NCI-H82 treated with DMSO at 0.1 percent for 48 hours (cell line): ENCODE data around the gene SIN3A.
"Not testable (repeated sequence)": the region's sequence is repeated elsewhere in the genome, so short reads cannot be mapped to it uniquely, and the experiment has no call there.

Experiments used
- DNase-seq: peaks from one replicate; lab custom pipeline; 2025; ENCODE audit not compliant: unreplicated experiment; lab: John Stamatoyannopoulos, UW

SIN3A gene

DNA sequence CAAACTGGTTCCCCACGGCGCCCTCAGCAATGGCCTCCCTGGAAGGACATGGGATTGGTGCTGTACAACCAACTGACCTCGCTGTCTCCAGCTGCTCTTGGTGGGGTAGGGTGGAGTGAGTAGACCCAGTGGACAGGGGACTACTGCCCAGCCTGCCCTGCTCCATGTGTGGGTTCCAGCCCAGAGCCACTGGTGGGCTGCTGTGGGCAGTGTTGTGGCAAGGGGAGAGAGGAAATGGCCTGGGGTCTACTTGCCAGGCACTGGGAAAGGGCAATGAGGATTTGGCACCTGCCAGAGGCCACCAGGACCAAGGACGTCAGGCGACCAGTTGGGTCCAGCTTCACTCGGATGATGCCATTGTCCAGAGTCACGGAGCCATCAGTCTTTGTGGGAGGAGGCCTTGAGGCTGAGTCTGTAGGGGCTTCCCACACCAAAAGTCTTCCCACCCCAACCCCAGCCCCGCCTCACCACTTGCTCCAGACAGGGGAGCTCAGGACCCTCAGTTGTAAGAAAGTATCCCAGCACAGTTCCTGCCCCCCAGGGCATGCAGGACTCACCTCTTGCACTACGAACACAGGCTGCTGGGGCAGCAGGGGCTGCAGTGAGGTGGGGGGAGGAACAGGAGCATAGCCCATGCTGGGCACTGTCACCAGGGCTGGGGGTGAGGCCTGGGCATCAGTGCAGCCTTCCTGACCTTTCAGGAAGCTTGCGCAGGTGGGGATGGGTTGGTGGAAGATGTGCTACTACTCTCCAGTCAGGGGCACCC, 92.5 kb downstream of the SIN3A start:
- no peak for DNase-seq

DNA sequence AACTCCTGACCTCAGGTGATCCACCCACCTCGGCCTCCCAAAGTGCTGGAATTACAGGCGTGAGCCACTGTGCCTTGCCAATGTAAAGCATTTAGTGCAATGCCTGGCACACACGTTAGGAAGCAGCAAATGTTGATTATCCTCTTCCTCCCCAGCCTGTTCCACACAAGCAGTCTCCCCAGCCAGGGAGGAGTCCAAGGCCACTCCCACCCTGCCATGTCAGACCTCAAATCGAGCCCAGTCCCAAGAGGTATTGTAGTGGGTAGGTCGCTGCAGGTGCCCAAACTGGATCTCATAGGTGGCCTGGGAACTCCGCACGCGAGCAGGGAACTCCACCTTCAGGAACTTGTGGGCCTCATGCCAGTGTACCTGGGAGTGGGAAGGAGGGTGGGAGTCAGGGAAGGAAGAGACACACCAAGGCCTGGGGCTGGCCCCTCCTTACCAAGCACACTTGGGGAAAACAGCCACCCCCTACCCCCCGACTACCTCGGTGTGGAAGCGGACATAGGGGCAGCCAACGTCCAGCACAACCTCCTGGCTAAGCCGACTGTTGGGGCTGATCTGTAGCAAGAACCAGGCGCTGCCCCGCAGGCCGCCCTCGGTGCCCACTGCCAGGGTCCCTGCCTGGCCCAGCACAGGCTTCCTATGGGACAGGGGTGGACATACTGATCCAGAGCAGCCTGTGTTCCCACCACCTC, 93.4 kb downstream of the SIN3A start:
- no peak for DNase-seq

DNA sequence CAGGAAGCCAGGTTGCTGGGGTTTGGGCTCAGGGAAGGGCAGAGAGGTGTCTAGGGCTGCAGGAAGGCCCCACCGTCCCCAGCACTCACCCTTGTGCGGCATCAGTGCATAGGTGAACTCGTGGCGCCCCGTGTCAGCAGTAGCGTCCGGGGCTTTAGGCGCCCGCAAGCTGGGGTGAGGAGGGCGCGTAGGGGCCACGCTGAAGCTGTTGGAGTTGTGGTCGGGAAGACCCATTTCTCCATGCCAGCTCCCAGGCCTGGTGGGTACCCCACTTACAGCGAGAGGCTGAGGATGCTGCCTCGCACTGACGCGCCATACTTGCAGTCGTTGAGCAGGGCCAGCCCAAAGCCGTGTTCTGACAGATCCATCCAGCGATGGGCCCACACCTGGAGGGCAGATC, 95.0 kb downstream of the SIN3A start:
- no peak for DNase-seq

DNA sequence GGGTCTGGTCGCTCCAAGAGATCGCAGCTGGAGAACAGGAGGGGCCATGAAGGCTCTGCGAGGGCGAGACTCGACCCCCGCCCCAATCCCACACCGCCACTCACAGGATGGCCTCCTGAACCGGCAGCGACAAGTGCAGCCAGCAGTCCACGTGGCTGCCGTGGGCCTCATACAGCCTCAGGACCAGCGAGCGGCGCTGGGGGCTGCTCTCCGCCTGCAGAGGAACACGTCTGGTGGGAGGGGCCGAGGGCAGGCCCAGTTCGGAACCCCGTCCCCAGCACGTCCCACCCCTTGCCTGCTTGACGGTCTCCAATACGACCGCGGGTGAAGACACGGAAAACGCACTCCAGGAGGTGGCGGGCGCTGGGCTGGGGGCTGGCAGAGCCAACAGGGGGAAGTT, 95.5 kb downstream of the SIN3A start:
- DNase-seq: no peak

DNA sequence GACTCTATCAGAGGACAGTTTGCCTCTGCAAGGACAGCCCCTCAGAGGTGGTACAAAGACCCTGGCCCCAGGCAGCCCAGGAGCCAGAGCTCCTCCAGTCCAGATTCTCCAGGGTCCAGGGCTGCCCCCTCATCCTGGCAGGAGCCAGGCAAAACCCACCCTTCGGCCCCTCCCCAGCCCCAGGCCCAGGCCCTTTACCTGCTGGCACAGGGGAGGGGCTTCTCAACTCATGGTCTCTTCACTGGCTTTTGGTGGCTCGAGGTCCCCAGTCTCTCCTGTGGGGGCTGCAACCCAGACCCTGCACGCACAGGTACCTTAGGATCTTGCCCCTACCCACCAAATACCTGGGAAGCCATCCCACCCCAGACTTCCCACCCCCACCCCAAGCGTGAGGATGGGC, 96.1 kb downstream of the SIN3A start:
- DNase-seq: no peak

DNA sequence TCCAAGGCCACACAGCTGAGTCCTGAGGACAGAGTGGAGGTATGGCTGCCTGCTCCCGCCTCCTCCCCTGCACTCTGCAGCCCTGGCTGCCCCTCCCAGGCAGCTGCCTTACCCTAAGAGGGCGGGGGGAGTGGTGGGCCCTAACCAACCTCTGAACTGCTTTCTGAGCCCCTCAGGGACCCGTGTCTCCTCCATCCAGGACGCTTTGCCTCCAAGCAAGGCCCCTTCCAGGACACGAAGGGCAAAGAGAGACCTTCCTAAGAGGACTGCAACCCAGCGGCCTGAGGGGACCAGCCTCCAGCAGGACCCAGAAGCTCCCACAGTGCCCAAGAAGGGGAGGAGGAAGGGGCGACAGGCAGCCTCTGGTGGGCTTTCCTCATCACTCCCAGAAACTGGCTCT, 97.0 kb downstream of the SIN3A start:
- DNase-seq: no peak

DNA sequence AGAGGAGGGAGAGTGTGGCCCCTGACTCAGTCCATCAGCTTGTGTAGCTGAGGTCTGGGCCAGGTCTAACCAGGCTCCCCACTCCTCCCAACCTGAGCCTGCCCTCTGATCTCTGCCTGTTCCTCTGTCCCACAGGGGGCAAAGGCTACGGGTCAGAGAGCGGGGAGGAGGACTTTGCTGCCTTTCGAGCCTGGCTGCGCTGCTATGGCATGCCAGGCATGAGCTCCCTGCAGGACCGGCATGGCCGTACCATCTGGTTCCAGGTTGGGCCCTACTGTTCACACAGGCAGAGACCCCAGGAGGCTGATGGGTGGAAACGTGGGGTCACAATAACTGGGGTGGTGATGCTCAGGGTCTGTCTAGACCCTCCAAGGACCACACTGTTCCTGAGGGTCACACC, 97.9 kb downstream of the SIN3A start:
- DNase-seq: no peak

DNA sequence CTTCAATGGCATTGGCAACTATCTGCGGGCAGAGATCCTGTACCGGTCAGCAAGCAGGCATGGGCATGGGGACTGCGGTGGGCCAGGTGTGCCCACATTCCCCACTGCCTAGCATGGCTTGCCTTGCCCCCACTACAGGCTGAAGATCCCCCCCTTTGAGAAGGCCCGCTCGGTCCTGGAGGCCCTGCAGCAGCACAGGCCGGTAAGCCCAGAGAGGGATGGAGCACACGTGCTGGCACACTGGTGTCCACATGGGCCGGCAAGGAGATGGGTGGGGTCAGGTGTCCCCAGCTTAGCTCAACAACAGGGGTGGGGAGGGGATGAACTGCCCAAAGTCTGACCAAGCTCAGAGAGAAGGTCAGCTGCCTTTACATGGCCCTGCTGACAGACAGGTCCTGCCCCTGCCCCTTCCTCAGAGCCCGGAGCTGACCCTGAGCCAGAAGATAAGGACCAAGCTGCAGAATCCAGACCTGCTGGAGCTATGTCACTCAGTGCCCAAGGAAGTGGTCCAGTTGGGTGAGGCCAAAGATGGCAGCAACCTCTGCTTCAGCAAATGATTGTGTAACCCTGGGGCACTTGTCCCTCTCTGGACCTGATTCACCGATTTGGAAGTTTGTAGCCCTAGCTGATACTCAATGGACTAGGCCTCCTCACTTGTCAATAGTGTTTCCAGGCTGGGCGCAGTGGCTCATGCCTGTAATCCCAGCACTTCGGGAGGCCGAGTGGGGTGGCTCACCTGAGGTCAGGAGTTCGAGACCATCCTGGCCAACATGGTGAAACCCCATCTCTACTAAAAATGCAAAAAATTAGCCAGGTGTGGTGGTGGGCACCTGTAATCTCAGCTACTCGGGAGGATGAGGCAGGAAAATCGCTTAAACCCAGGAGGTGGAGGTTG, 99.1 kb downstream of the SIN3A start:
- no peak for DNase-seq

DNA sequence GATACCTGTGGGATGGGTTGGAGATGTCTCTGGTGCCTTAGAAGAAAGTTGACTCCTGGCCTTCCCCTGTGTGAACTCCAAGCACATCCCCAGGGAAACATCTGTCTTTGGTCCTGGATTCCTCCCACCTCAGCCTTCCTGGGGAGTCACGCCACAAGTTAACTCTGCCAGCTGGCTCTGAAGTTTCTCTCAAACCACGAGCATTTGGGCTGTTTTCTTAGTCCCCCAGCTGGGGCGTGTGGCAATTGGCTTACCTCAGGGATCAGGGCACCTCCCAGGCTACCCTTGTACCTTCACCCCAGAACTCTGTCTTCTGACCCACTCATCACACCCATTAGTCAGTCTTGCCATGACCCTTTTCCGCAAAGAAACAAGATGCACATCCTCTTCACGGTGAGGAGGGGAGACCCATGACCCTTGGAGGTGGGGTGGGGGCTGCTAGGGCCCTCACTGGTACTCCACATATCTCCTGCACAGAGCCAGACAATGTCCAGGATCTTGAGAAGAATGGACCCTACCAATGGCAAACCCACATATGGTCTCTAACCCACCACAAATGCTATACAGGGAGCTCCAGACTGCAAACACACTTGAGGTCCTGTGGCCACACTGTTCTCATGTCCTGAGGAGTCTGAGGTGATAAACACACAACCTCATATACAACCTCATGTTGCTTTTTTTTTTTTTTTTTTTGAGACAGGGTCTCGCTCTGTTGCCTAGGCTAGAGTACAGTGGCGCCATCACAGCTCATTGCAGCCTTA, 100.7 kb downstream of the SIN3A start:
- no peak for DNase-seq

DNA sequence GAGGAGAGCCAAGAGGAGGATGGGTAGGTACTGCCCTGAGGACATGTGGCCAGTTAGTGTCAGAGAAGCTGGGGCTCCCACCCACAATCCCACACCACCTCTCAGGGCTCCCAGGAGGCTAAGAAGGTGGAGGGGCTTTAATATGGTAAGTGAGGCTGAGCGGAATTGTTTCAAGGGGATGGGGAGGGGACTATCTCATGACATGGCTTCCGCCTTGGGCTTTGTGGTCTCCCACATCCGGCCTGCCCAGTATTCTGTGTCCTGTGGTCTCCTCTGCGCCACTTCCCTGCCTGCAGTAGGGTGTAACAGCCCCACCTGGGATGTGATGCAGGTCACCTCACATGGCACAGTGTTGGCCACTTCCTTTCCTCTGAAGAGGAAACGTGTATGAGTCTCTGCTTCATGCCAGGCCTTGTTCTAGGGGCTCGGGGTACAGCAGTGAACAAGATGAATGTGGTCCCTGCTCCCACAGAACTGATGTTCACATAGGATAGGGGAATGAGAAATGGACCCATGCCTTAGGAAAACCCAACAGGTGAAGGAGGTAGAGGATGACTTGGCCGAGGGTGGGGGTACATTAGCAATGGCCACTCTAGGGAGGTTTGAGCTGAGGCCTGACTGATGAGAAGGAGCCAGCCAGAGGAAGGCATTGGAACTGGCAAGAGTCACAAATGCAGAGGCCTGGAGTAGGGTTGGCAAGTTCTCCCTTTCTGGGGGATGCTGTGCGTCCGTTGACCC, 101.5 kb downstream of the SIN3A start:
- no peak for DNase-seq

DNA sequence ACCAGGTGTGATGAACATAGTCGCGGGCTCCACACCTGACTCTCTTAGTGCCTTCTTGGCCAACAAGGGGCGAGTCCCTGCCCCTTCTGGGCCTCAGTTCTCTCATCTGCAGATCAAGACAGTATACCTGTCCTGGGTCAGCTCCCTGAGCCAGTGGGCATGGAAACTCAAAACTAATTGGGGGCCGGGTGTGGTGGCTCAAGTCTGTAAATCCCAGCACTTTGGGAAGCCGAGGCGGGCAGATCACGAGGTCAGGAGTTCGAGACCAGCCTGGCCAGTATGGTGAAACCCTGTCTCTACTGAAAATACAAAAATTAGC, 102.2 kb downstream of the SIN3A start:
- not testable (repeated sequence) for DNase-seq

DNA sequence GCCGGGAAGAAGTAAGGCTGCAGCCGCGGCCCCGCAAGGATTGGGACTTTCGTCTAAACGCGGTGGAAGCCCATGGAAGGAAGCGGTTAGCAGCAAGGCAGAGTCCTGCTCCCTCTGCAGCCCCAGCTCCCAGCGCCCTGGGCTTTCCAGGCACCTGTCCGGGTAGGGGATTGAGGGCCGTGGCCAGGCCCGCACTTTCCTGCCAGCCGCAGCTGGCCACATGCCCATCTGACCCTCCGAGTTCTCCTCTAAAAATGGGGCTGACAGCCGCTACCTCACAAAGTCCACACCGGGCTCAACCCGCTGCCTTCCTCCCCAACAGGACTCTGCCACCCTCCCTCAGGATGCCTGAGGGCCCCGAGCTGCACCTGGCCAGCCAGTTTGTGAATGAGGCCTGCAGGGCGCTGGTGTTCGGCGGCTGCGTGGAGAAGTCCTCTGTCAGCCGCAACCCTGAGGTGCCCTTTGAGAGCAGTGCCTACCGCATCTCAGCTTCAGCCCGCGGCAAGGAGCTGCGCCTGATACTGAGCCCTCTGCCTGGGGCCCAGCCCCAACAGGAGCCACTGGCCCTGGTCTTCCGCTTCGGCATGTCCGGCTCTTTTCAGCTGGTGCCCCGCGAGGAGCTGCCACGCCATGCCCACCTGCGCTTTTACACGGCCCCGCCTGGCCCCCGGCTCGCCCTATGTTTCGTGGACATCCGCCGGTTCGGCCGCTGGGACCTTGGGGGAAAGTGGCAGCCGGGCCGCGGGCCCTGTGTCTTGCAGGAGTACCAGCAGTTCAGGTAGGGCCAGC, 102.7 kb downstream of the SIN3A start:
- DNase-seq: no peak

DNA sequence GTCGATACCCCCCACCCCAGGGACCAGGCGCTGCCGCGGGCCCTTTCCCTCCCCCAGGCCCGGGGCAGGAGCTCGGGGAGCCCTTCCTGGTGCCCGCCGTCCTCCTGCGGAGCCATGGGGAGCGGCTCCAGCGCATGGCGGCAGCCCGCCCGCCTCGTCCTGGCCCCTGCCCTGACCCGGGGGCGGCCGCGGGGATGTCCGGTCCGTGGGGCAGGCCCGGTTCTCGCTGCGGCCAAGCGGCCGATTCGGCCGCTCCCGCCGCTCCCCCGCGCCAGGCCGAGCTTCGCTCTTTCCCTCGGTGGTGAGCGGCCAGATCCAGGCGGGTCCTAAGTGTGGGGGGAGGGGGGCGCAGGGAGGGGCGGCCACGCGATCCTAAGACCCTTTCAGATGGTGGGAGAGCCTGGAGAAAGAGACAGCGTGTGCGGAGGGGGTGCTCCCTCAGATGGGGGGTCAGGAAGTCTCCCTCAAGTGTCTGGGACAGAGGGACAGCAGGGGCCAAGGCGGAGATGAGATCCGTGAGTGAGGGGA, 103.4 kb downstream of the SIN3A start:
- DNase-seq: no peak

DNA sequence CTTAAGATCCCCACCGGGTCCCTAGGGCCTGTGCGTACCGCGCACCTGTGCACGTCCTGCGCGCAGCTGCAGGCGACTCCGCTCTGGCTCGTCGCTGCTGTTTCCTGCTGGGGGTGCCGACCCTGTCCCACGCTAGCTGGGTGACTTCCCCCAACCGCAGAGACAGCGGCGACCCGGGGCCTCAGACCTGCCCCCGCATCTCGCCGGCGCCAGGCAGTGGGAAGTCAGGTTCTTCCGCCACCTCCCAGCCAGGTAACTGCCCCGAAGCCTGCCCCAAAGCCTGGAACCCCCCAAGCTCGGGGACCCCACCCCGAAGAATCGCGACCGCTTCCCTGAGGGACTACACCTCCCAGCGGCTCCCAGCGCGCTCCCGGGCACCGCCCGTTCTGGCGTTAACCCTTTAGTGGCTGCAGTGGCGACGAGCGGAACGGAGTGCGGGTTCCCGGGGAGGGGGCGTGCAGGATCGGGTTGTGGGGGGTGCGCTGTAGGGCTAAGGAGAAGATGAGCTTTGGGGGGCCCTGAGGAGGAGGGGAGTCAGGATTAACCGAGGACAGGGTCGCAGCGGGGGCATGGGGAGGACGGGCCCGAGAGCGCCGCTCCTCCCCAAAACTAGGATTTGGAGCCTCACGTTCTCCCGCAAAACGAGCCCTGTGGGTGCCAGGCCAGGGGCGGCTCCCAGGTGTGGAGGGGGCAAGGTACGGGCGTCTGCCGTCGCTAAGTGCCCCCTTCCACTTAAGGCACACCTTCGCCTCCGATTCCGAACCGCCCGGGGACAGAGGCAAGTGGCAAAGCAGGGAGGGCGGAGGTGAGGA, 104.1 kb downstream of the SIN3A start:
- no peak for DNase-seq

DNA sequence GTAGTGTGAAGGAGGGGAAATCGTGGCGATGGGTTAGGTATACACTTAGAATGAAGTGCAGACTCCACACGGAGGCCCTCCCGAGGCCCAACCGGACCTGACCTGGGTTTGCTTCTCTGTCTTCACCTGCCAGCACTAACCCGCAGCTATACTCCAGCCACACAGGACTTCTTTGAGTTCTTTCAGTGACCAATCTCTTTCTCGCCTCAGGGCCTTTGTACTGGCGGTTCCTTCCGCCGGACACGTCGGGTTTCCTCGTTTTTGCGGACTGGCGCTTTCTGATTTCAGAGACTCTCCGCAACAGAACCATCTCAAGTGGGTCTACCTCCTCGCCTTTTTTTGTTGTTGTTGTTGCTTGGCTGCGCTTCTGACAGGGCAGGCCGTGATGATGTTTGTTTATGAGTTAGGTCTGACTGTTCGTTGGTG, 104.7 kb downstream of the SIN3A start, which contains the start of gene NEIL1:
TSS of gene NEIL1 (plus strand) at position 244 of the 426 bp plus-strand sequence. CDS start 1,867 bp downstream, outside the sequence.
- DNase-seq: no peak

DNA sequence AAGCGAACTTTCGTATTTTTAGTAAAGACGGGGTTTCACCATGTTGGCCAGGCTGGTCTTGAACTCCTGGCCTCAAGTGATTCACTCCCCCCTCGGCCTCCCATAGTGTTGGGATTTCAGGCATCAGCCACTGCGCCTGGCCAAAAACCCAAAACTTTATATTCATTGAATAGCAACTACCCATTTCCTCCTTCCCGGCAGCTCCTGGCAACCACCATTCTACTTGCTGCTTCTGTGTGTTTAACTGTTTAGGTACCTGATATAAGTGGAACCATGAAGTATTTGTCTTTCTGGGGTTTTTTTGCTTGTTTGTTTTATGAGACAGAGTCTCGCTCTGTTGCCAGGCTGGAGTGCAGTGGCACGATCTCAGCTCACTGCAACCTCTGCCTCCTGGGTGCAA, 107.5 kb downstream of the SIN3A start:
- not testable (repeated sequence) for DNase-seq

DNA sequence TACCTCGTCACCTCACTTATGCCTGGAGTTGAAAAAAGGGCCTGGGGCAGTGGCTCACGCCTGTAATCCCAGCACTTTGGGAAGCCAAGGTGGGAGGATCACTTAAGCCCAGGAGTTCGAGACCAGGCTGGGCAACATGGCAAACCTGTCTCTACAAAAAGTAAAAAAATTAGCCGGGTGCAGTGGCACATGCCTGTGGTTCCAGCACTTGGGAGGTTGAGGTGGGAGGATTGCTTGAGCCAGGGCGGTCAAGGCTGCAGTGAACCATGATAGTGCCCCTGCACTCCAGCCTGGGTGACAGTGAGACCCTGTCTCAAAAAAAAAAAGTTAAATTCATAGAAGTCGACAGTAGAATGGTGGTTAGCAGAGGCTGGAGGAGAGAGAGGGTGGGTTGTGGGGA, 109.3 kb downstream of the SIN3A start:
- no peak for DNase-seq

DNA sequence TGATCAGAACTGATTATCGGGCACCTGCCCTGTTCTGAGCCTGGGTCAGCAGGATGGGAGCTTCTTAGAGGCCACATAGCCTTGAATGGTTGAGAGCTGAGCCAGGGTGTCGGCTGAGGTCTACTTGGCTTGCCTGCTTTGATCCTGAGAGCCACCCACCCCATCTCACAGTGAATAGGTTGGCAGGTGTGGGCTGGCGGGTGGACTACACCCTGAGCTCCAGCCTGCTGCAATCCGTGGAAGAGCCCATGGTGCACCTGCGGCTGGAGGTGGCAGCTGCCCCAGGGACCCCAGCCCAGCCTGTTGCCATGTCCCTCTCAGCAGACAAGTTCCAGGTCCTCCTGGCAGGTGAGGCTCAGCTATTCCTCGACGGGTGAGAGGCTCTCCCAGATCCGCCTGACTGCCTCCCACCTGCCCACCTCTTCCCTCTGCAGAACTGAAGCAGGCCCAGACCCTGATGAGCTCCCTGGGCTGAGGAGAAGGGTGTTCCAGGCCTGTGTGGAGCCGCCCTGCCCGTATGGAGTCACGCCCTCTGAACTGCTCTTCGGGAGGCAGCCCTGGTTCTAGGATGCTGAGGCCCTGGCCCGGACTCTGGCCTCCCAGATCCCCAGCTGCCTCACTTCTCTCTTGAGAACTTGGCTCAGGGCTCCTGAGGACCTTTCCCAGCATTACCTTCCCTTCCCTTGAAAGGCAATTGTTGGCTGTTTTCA, 111.8 kb downstream of the SIN3A start:
- no peak for DNase-seq
